Measurements from ENCODE around the gene DHH.

- TF ChIP-seq POLR2A (IDR thresholded peaks at IDR 0.05; ENCODE audit: low read depth, low read length) (no peak), TAF1 (IDR thresholded peaks at IDR 0.05; ENCODE audit: low read depth, low read length) (no peak)
Observed at GRCh38 chr12:49043856-49044258, 50.7 kb downstream of the DHH start.
